NT2/D1 (cell line): Measurements from ENCODE around the gene FCSK.

ENCODE experiments used
- SUZ12 ChIP-seq: IDR thresholded peaks from 2 replicates; pipeline ENCODE4 v1.6.1; 2011; ENCODE audit not compliant: insufficient read length, insufficient read depth; ENCODE audit errors: extremely low read depth
- YY1 ChIP-seq: IDR thresholded peaks from 2 replicates; pipeline ENCODE4 v1.6.1; 2011; ENCODE audit not compliant: insufficient read length, insufficient read depth
- ZNF274 ChIP-seq: IDR thresholded peaks from 2 replicates; pipeline ENCODE4 v1.6.1; 2011; ENCODE audit warnings: mild to moderate bottlenecking, low read depth, low read length

DNA sequence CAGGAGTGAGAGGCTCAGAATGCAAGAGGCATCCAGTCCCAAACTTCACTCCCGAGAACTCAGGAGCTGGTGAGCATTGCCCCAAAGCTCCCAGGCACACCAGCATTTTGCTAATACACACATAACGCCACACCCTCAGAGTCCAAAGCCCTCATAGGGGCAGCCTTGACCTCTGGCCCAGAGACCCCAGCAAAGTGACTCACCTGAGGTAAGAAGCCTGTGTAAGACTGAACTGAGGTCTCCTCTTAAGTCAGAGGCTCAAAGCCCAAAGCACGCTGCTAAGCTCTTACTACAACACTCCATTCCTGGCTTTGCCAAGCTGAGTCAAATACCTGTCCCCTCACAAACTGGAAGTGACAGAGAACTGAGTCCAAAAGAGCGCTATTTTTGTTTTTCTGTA is 31.9 kb upstream of the FCSK start:
- TF ChIP-seq YY1 (no peak), SUZ12 (no peak), ZNF274 (no peak)
